Measurements from ENCODE around the gene CPE.
"Not testable (repeated sequence)": the region's sequence is repeated elsewhere in the genome, so short reads cannot be mapped to it uniquely, and the experiment has no call there.

CPE gene

GRCh38 chr4:165378745-165379677 is at the start of gene CPE:
CPE (plus strand) TSS chr4:165379008; CDS start chr4:165379222, 214 bp downstream.
- peak; percentile 44 for DNase-seq

DNA sequence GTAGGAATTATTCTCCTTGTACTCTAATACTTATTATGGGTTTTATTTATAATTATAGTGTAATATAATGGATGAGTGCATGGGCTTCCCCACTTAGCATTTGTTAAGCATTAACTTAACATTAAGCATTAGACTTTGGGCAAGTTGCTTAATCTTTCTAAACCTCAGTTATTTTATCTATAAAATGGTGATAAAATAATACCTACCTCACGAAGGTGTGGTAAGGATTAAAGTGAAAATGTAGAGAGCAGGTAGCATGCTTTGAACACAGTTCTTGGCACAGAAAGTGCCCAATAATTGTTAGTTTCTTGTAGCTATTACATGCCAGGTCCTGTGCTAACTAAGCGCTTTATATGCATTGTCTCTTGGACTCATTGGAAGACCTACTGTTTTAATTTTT is 48.7 kb upstream of the CPE start:
- DNase-seq: no peak

GRCh38 chr4:165330666-165331065 is 48.1 kb upstream of the CPE start:
- no peak for DNase-seq

- DNase-seq: no peak
Observed at GRCh38 chr4:165331359-165331758, 47.4 kb upstream of the CPE start.

DNA sequence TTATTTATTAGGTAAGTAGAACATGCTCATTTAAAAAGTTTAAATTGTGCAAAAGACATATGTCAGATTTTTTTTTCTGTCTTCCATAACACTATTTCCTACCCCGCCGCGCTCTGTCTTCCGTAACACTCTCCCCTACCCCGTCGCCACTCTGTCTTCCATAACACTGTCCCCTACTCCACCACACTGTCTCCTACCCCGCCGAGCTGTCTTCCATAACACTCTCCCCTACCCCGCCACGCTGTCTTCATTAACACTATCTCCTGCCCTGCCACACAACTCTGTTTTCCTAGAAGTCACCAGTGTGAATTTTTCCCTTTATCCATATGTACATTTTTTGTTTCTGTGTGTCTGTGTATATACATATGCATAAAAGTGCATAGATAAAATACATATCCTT is 47.0 kb upstream of the CPE start:
- no peak for DNase-seq

DNA sequence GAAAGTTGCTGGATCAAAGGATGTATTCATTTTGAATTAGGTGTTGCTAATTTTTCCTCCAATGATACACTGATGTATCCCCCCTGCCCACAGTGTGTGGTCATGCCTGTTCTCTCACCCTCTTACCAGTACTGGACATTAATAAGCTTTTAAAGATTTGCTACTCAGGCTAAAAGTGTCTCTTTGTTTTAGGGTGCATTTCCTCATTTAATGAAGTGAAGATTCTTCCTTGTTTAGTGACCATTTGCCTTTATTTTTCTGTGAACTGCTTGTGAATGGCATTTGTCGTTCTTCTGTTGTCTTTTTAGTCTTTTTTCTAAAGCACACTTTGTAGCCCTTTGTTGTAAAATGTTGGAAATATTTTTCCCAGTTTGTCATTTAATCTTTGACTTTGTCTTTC is 46.3 kb upstream of the CPE start:
- DNase-seq: no peak

DNA sequence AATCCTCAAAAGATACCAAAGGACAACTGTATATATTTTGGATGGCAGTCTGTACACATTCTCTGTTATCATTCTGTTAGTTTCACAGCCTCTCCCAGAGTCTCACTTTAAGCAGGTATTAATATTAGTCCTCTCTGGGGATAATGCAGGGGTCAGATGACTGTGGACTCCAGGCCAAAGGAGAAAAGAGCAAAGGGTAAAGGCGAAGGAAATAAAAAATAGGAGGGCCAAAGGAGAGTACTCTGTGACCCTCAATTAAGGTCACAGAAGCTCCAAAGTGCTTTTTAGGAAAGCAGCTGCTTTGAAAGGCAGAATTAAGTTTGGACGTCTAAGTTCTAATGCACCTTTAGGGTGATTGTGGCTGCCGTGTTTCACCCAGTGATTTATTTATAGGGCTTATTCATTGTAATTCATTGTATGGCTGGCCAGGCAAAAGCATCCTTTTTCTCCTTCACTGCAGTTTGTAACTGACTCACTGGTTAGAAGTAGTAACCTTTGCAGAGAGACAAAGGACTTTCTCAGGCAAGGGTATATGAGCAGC is 43.6 kb upstream of the CPE start:
- no peak for DNase-seq

- DNase-seq: no peak
Observed at GRCh38 chr4:165336743-165337142, 42.1 kb upstream of the CPE start.

GRCh38 chr4:165342340-165342739 is 36.5 kb upstream of the CPE start:
- DNase-seq: not testable (repeated sequence)

DNA sequence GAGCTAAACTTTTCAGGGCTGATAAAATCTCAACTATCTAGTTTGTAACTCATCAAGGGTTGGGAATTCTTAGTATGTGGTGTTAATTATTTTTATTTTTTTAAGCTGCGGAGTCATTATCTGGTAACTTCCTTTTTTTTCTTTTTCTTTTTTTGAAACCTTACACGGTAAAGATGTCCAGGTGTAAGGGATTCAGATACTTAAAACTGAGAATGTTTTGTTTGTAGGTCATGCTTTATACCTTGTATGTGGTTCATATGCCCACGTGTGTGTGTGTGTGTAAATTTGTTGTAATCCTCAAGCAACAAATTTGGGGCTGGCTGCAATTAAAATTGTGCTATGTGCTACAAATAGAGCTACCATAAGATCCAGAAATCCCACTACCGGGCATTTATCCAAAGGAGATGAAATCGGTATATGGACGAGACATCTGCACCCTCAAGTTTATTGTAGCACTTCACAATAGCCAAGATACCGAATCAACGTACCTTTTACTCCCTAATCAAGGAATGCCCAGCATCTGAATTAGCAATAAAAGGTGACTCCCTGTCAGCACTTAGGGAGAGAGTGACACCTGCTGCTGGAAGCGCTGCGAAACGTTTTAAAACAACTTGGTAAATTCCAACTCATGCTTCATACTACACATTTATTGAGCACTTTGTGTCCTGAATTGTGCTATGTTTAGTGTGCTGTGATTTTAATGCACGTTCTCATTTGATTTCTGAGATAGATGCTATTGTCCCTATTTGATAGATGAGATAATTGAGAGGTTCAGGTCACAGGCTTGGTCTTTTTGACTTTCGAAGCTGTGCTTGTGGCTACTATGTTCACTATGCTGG is 35.2 kb upstream of the CPE start:
- no peak for DNase-seq

DNA sequence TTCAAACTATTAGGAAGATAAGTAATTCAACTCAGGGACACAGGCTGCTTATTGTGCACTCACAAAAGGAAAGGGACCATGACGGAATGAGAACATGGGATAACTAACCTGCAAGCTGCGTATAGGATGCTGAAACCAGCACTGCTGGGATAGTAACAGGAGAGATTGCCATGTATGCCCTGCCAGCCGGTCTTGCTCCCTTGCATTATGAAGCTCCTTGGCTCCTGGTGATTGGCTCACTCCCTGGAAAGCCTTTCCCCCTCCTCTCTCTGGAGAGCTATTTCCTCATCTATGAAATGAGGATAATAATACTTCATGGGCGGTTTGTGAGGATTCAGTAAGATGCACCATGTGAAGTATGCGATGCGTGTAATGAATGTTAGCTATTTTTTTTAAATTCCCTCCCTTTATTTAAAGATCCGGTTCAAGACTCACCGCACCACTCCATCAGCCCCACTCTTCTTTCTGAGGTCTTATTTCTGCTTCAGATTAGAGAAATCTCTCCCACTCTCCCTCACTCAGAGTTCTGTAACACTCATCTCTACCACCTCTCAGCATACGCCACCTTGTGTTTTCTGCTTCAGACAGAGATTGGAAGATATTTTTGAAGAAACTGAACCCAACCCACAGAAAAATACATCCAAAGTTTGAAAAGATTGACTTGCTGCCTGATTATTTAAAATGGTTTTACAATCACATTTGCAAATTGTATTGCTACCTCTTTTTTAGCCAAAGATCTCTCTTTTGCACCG is 33.0 kb upstream of the CPE start:
- DNase-seq: no peak

GRCh38 chr4:165347647-165348569 is 30.9 kb upstream of the CPE start:
- no peak for DNase-seq

GRCh38 chr4:165351359-165352130 is 27.3 kb upstream of the CPE start:
- DNase-seq: no peak

DNA sequence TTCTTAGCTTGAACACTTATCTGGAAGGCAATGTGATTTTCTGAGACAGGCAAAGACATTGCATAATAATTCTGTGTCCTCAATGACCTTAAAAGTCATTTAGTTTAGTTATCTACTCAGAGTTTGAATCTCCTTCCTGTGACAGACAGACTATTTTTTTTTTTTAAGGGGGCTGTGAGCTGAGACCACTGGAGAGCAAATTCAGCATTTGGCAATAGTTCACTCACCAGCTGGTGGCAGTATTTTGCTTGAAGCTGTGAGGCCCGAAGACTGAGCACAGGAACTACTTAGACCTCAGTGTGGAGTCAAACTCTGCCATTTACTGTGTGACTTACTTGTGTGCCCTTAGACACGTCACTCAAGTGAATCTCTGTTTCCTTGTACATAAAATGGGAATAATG is 22.9 kb upstream of the CPE start:
- DNase-seq: no peak

- DNase-seq: no peak
Observed at GRCh38 chr4:165359506-165359905, 19.3 kb upstream of the CPE start.

DNA sequence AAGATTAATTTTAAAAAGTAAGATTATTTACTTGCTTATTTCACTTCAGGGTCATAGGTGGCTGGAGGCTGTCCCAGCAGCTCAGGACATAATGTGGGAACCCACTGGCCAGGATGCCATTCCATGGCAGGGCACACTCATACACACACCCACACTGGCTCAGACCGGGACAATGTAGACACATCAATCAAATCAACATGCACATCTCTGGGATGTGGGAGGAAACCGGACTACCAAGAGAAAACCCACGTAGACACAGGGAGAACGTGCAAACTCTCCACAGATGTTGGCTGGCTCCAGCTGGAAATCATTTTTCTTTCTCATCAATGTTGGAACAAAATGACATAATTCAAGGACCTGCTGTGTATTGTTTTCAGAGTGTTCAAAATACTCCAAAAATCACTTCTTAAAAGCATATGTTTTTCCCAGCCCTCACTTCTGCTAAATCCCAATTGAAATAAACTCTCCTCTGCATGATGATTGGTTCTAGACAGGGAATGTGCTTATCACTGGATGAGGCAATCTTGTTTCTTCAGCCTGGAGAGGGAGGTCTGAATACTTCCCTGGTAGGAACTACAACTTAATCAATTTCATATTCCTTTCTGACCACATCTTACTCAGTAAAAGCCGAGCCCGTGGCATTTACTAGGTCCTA is 18.6 kb upstream of the CPE start:
- DNase-seq: no peak

DNA sequence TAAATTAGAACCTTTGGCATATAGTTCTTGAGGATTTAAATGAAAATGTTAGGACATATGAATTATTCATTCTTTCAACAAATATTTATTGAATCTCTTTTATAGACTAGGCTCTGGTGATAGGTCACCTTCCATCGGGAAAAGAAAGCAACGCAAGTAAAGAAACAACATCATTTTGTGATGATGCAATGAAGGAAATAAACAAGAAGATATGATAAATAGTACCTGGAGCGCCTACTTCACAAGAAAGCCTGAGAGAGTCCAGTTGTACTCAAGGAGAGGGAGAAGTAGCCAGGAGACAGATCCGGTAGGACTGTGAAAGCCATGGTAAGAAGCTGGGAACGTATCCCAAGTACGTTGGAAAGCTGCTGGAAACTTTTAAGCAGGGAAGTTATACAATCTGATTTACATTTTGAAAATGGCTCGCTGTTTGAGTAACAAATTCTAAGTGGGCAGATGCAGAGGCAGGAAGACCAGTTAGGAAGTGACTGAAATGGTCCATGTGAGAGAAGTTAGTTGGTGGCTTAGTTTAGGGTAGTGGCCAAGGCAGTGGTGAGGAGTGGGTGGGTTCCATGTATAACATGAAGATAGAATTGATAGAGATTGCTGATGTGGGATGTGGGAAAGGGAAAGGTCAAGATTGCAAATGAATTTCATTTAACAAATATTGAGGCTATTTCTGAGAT is 17.7 kb upstream of the CPE start:
- no peak for DNase-seq

GRCh38 chr4:165361810-165362209 is 17.0 kb upstream of the CPE start:
- no peak for DNase-seq

- no peak for DNase-seq
Observed at GRCh38 chr4:165364452-165365080, 14.2 kb upstream of the CPE start.

Measured in stimulated activated CD4-positive, alpha-beta T cell treated with anti-CD3 and anti-CD28 coated beads, Interleukin-12 subunit alpha, Interleukin-12 subunit beta, amount 100 ng/mL, for 4 hours (primary cell).